LNCaP clone FGC (cell line): ENCODE results near the gene SYCE1L.

Experiments
- DNase-seq: peaks from one replicate; pipeline ENCODE4 v3.0.0-alpha.2; 2011; ENCODE audit warnings: low read depth
- H3K4me3 ChIP-seq: 2 replicates; pipeline ENCODE4 v1.5.1; 2011; ENCODE audit warnings: mild to moderate bottlenecking, low read depth, low read length, control low read depth
- CTCF ChIP-seq: IDR thresholded peaks from 2 replicates; pipeline ENCODE4 v1.5.1; 2012; ENCODE audit warnings: mild to moderate bottlenecking; ENCODE audit not compliant: control insufficient read depth, insufficient read depth; ENCODE audit errors: extremely low read depth

The SYCE1L gene

DNA sequence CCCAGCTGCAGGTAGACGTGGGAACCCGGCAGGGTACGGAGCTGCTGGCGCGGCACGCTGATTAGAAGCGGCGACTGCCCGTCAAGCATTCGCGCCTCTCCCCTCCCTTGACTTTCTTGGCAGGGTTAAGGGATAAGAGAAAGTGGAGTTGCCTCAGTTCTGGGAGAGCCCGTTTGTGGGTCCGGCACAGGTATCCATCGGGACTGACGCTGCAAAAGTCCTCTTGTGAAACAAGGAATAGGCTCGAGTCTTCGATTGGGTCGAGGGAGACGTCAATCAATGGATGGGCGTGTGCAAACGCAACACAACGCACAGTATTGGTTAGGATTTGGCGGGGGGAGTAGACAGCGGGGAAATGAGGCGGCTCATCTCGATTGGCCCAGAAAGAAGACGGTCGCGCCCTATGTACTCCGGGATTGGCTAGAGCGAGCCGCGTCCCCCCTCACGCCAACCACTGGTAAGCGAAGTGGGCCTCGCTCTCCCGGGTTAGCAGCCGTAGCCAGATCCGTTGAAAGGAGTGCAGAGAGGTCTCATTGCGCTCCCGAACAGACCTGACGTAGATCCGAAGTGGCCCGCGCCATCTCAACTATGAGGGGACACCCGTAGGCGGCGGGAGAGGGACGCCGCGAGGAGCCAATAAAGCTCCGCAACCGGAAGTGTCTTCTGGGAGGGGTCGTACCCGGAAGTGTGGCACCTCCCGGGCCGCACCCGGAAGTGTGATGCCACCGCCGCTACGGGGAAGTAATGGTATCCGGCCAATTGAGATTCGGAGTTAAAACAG, 8.5 kb upstream of the SYCE1L start, which contains the start of gene MON1B:
Gene MON1B (plus strand): TSS at position 713 of the 781 bp plus-strand sequence. CDS start 296 bp downstream, outside the sequence.
- DNase-seq: peak; percentile 99
- no peak for TF ChIP-seq CTCF
- H3K4me3 ChIP-seq: peak within 1 kb of the TSS; percentile 73

DNA sequence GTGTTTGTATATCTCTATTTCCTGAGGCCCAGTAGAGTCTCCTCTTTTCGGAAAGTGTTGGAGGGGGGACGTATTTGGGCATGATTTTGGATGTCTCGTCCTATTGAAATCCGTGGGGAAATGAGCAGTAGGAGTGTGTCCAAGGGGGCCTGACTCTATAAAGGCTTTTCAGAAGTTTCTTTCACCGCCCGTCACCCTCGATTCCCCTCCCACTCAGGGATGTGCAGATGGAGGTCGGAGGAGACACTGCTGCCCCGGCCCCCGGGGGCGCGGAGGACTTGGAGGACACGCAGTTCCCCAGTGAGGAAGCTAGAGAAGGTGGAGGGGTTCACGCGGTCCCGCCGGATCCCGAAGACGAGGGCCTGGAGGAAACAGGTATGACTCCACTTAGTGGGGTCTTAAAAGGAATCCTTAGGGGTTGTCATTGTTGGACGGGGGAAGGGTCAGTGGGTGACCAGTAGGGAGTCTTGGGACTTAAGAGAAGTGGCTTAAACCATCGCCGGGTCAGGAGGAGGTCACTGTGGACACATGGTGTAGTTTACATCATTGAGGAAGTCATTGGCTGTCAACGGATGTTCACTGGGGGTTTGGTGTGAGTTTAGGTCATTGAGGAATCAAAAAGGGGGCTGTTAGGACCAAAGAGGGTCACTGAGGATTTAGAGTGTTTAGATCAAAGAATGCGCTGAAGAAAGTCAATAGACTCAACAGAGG, 7.8 kb upstream of the SYCE1L start:
- DNase-seq: no peak
- no peak for TF ChIP-seq CTCF
- peak overlapping the region; percentile 73 for H3K4me3 ChIP-seq

GRCh38 chr16:77193377-77193776, 5.8 kb upstream of the SYCE1L start:
- no peak for DNase-seq
- TF ChIP-seq CTCF: no peak
- H3K4me3 ChIP-seq: no peak overlapping the region

- H3K4me3 ChIP-seq: no peak overlapping the region
- TF ChIP-seq CTCF: no peak
- DNase-seq: no peak
Observed at GRCh38 chr16:77194295-77195231, 4.6 kb upstream of the SYCE1L start.

DNA sequence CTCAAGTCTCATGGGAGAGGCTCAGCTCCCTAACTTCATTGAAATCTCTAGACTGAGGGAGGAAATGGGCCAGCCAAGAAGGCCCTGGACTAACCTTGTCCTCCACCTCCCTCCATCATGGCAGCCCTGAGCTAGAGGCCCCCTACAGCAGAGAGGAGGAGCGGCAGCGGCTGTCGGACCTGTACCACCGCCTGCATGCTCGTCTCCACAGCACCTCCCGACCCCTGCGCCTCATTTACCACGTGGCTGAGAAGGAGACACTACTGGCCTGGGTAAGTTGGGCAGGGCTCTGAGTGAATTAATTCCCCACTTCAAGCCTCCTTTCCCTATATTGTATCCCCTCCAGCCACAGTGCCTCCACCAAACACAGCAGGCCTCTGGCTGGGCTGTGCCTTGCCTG, 3.8 kb upstream of the SYCE1L start:
- no peak for DNase-seq
- no peak for TF ChIP-seq CTCF
- H3K4me3 ChIP-seq: no peak overlapping the region

GRCh38 chr16:77197747-77198146, 1.5 kb upstream of the SYCE1L start:
- no peak for DNase-seq
- no peak overlapping the region for H3K4me3 ChIP-seq
- no peak for TF ChIP-seq CTCF
